Bronchial epithelial cell (primary cell): ENCODE results near the gene FNDC10. TPM values are rescaled to one million over a fixed set of nuclear protein-coding genes. Genes with fewer than 3 reads are reported as not detected.
"Not testable (repeated sequence)": the region's sequence is repeated elsewhere in the genome, so short reads cannot be mapped to it uniquely, and the experiment has no call there.

Source experiments
- DNase-seq: peaks from one replicate; pipeline ENCODE4 v3.0.0-alpha.2; 2010; ENCODE audit warnings: low read depth
- FAIRE-seq: peaks from 2 replicates; lab custom pipeline; 2011; peaks lifted over from hg19 to GRCh38; lab: Jason Lieb, UNC
- H3K27me3 ChIP-seq: 2 replicates; pipeline ENCODE4 v1.5.1; 2011; ENCODE audit warnings: low read length; ENCODE audit not compliant: control insufficient read depth, insufficient read depth
- H3K36me3 ChIP-seq: 2 replicates; pipeline ENCODE4 v1.5.1; 2011; ENCODE audit warnings: low read length; ENCODE audit not compliant: control insufficient read depth, insufficient read depth
- H3K4me3 ChIP-seq: 2 replicates; pipeline ENCODE4 v1.5.1; 2011; ENCODE audit warnings: mild to moderate bottlenecking, low read depth, low read length, control low read depth
- CTCF ChIP-seq: IDR thresholded peaks from 2 replicates; pipeline ENCODE4 v1.5.1; 2011; ENCODE audit warnings: mild to moderate bottlenecking, moderate library complexity, low read length, control low read depth, inconsistent platforms; ENCODE audit not compliant: insufficient read depth, severe bottlenecking
- total RNA-seq: library from RNA; depleted of rRNA; stranded (reverse); fragments of >200 nt; gene quantifications from 2 replicates; pipeline ENCODE4 v1.2.1, GENCODE V29; 2014

The FNDC10 gene
- total RNA-seq, 1 donor from 2014 or later: 0.26 TPM

GRCh38 chr1:1599030-1599934 lies 653 bp downstream of the FNDC10 start:
- Histone ChIP-seq H3K27me3 (peaks cover 8% of the 10 kb centered on the region), H3K36me3 (no peaks in the 10 kb centered on the region), H3K4me3 (peak overlapping the region; percentile 18)
- FAIRE-seq: no peak
- TF ChIP-seq CTCF: no peak
- no peak for DNase-seq

GRCh38 chr1:1598720-1599029 lies 1.3 kb downstream of the FNDC10 start:
- peaks cover 8% of the 10 kb centered on the region for H3K27me3 ChIP-seq
- H3K4me3 ChIP-seq: no peak overlapping the region
- TF ChIP-seq CTCF: no peak

GRCh38 chr1:1598051-1598719 lies 1.8 kb downstream of the FNDC10 start:
- no peaks in the 10 kb centered on the region for H3K36me3 ChIP-seq
- no peak for TF ChIP-seq CTCF
- H3K4me3 ChIP-seq: no peak overlapping the region
- H3K27me3 ChIP-seq: peaks cover 8% of the 10 kb centered on the region
- no peak for FAIRE-seq
- no peak for DNase-seq

More at GRCh38 chr1:1598720-1599029, 1.3 kb downstream of the FNDC10 start:
- no peaks in the 10 kb centered on the region for H3K36me3 ChIP-seq
- no peak for DNase-seq
- no peak for FAIRE-seq

GRCh38 chr1:1597275-1597930 lies 2.5 kb downstream of the FNDC10 start:
- no peak overlapping the region for H3K4me3 ChIP-seq
- TF ChIP-seq CTCF: peak; percentile 53
- peaks cover 8% of the 10 kb centered on the region for H3K27me3 ChIP-seq
- DNase-seq (no peak), FAIRE-seq (no peak)
- H3K36me3 ChIP-seq: no peaks in the 10 kb centered on the region

GRCh38 chr1:1596493-1597274 lies 3.3 kb downstream of the FNDC10 start:
- Histone ChIP-seq H3K4me3 (no peak overlapping the region), H3K36me3 (no peaks in the 10 kb centered on the region), H3K27me3 (peaks cover 8% of the 10 kb centered on the region)
- no peak for DNase-seq
- no peak for TF ChIP-seq CTCF
- no peak for FAIRE-seq

- H3K4me3 ChIP-seq, DNase-seq, H3K36me3 ChIP-seq, FAIRE-seq, H3K27me3 ChIP-seq: not testable (repeated sequence)
Measured at GRCh38 chr1:1595341-1595740, 4.6 kb downstream of the FNDC10 start.
